KOPT-K1 (cell line): ENCODE results near the gene SEC14L3.

Experiments used
- H3K27ac ChIP-seq: fragments of 200-600 bp; sonication (generic); 2 replicates; pipeline ENCODE4 v1.5.1; 2016; ENCODE audit warnings: antibody characterized with exemption, mild to moderate bottlenecking, low read depth, low read length; ENCODE audit not compliant: poor library complexity, severe bottlenecking
- H3K36me3 ChIP-seq: fragments of 200-600 bp; sonication (generic); 2 replicates; pipeline ENCODE4 v1.5.1; 2017; ENCODE audit warnings: antibody characterized with exemption, mild to moderate bottlenecking, low read length, moderate library complexity; ENCODE audit not compliant: insufficient read depth
- H3K9me3 ChIP-seq: fragments of 200-600 bp; sonication (generic); 2 replicates; pipeline ENCODE4 v1.5.1; 2017; ENCODE audit warnings: antibody characterized with exemption, low read length, mild to moderate bottlenecking; ENCODE audit not compliant: insufficient read depth, poor library complexity, severe bottlenecking

SEC14L3 gene

DNA sequence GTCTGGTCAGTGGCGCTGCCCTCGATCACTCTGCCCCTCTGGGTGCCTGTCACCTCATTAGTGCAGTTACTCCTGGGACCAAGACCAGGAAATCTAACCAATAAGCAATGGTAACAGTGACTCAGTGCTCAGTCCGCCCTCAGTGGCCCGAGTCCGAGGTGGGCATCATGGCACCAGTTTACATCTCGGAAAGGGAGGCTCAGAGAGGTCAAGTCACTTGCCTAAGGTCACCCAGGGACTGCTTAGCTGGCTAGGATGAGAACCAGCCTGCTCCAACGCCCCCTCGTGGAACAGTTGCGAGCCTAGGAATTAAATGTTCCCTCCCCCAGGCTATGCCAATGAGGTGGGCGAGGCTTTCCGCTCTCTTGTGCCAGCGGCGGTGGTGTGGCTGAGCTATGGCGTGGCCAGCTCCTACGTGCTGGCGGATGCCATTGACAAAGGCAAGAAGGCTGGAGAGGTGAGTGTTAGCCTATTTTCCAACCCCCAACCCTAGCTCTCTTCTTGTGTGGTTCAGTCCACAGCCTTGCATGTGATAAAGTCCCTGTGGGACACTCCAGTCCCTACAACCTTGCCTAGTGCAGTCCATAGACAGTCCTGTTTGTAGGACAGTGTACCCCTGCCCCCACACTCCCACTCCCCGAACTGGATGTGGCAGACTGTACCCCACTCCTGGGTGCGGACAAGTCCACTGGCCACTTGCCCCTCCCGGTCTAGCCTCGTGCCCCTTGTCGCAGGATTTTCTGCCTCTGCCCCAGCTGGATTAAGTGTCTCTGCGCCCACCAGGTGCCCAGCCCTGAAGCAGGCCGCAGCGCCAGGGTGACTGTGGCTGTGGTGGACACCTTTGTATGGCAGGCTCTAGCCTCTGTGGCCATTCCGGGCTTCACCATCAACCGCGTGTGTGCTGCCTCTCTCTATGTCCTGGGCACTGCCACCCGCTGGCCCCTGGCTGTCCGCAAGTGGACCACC lies 45.1 kb downstream of the SEC14L3 start:
- H3K36me3 ChIP-seq = peaks cover 36% of the 10 kb centered on the region
- no peaks in the 10 kb centered on the region for H3K9me3 ChIP-seq
- peak overlapping the region; percentile 75 for H3K27ac ChIP-seq

DNA sequence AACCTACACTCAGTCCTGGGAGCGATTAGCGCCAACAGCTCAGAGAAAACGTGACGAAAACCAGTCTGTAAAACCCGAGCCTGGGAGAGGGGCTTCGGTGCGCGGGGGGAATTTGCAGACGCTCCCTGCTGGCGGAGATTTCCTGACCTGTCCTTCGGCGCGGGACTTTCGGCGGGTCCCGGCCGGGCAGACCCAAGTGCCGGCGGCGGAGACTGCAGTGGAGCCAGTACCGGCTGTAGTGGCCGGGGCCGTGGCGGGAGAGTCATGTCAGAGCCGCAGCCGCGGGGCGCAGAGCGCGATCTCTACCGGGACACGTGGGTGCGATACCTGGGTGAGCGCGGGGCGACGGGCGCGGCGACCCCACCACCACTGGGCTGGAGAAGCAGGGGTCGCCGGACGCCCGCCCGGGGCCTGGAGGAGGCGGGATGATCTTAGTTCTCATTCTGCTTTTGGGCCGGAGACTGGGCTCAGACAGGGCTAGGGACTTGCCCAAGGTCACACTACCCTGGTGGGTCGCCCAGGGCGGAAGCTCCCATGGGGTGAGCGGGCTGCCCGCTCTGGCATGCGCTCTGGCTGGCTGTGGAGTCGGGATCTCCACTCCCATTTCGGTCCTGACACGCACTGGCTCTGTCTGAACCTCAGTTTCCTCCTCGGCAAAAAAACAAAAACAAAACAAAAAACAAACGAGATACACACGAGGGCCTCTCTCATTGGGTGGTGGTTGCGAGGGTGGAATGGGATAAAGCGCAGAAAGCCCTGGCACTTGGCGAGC lies 46.0 kb downstream of the SEC14L3 start, which contains the start of gene MTFP1:
Gene MTFP1 (plus strand): TSS at position 153 of the 772 bp plus-strand sequence. CDS start 112 bp downstream, at position 265.
- H3K9me3 ChIP-seq = no peaks in the 10 kb centered on the region
- H3K36me3 ChIP-seq = peaks cover 45% of the 10 kb centered on the region
- H3K27ac ChIP-seq = peak within 1 kb of the TSS; percentile 93

DNA sequence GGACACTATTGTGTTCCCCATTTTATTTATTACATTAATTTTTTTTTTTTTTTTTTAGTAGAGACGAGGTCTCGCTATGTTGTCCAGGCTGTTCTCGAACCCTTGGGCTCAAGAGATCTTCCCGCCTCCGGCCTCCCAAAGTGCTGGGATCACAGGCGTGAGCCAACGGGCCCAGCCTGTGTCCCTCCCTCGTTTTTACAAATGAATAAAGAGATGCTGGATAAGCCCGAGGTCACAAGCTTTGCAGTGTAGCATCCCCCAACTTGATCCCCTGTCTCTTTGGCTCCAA lies 46.5 kb downstream of the SEC14L3 start:
- H3K36me3 ChIP-seq = peaks cover 50% of the 10 kb centered on the region
- H3K27ac ChIP-seq = peak overlapping the region; percentile 93
- H3K9me3 ChIP-seq = no peaks in the 10 kb centered on the region

DNA sequence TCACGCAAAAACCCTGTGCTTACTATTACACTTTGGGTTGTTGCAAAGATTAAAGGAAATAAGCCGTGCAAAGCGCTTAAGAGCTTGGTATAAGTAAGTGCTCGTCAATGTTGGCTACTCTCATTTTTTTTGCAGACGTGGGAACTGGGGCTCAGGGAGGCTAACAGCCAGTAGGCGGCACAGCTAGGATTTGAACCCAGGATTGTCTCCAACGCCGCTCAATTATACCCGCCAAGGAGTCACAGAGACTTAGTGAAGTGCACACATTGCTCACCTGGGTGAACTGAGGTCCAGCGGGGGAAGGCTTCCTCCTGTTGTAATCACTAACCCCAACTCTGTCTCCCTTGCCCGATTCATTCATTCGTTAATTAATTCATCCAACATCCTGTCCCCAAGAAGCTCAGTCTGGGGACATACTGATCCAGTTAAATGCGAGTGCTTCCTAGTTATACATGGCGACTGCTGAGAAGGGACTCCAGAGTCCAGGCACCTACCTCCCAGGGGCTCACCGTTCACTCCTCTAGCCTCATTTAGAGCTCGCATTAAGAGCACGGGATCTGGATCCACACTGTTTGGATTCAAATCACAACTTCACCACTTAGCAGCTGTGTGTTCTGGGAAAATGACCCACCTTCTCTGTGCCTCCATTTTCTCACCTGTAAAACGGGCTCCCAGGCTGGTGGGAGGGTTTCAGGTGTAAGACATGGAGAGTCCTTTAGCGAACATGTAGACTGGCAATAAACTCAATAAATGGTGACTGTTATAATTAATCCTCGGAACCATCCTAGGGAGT lies 47.1 kb downstream of the SEC14L3 start:
- peaks cover 55% of the 10 kb centered on the region for H3K36me3 ChIP-seq
- H3K9me3 ChIP-seq = no peaks in the 10 kb centered on the region
- H3K27ac ChIP-seq = peak overlapping the region; percentile 93

DNA sequence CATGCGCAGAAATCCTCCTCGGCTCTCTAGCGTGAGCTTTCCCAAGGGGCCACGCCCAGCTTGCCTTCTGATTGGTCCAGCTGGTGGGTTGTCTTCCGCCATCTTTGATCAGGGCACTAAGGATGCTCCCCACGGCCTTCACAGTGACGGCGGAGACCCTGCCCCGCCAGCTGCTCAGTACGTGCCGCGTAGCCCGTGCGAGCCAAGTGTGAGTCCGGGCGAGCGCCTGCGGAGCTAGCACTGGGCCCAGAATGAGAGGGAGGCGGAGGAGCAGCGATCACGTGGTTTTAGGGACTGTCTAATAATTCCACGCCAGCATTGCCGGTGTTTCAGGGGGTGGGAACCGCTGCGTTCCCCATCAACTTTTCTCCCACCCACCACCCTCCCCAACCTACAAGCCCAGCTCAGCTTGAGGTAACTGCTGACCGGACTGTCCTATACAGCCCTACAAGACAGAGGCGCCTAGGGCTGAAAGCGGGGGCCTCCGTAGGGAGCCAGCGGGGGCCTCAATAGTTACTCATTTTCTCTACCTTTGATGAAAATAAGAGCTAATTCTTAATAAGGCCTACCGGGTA lies 47.8 kb downstream of the SEC14L3 start:
- peak overlapping the region; percentile 93 for H3K27ac ChIP-seq
- no peaks in the 10 kb centered on the region for H3K9me3 ChIP-seq
- H3K36me3 ChIP-seq = peaks cover 49% of the 10 kb centered on the region

DNA sequence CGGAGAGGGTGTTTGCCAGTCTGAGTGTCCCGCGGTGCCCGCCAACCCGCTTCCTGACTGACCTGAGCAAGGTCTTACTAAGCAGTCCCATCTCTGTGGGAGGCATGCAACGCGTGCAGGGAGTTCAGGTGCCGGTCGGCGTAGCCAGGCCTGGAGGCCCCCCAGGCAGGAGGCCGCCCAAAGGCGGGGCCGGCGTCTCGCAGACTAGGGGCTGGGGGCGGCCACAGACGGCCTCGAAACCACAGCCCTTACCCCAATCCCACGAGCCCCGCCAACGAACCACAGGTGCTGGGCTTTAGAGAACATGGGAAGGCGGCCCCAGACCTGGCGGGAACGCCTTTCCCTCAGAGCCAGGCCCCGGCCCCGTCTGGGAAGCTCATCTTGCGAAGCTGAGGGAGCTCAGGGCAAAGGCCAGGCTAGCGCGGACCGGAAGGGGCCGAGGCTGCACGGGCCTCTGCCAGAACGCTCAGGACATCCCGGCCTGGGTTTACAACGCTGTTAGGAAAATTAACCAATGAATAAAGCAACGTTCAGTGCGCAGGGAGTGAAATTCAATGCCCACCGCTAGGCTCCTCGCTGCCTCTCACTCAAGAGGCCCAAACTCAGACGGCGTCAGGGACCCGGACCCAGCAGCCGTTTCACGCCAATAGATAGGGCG lies 48.4 kb downstream of the SEC14L3 start:
- peak overlapping the region; percentile 93 for H3K27ac ChIP-seq
- H3K36me3 ChIP-seq = peaks cover 49% of the 10 kb centered on the region
- H3K9me3 ChIP-seq = no peaks in the 10 kb centered on the region

DNA sequence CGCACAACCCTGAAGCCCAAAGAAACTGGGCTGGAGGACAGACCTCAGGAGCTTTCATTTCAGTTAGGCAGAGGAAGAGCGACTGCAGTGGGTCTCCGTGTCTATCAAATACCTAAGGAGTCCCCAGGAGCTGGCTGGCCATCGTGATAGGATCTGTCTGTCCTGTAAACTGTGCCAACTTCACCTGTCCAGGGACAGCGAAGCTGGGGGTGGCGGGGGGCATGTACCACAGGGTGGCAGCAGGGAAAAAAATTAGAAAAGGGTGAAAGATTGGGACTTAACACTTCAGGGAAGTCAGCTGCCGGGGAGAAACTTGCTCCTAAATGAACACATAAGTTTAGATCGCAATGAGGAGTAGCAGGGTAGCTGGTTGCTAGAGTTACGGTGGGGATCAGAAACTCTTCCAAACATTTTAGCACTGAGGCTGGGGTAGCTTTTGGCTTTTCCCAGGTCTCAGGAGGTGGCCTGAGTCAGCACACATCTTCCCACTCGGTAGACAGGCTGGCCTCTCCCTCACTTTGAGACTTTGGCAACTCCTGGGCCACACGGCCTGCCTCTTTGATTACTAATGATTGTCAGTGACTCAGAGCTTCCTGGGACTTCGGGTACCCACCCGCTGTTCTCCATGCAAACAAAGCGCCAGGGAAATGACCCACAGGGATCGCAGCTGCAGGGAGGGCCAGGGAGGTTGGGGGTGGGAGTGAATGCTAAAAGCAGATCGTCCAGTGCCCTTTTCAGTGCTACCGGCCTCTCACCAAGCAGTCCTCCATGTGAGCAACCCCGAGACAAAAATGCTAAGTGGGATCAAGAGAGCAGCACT lies 49.1 kb downstream of the SEC14L3 start:
- Histone ChIP-seq H3K36me3 (peaks cover 49% of the 10 kb centered on the region), H3K9me3 (no peaks in the 10 kb centered on the region), H3K27ac (peak overlapping the region; percentile 93)

DNA sequence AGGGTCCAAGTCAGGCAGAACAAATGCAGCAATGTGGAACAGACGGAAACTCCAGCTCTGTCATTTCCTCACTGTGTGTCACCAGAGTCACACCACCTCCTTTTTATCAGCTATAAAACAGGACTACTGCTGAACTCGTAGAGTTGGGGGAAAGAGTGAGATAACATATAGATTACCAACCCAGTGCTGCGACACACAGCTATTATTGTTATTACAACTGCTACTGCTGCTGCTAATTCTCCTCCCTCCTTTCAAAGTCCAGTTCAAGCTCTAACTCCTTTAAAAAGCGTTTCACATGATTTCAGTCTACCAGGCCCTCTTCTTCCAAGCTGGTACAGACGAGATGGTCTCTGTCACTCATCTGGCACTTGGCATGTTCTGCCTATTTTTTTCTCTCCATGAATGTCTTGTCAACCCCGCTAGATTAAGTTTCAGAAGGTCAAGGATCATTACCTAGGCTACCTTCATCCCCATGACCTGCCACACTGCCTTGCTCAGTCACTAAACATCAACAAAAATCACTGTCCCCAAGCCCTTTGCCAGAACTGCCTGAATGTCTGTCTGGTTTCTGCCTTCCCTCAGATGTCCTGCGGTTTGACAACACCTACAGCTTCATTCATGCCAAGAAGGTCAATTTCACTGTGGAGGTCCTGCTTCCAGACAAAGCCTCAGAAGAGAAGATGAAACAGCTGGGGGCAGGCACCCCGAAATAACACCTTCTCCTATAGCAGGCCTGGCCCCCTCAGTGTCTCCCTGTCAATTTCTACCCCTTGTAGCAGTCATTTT lies 49.9 kb downstream of the SEC14L3 start:
- Histone ChIP-seq H3K36me3 (peaks cover 49% of the 10 kb centered on the region), H3K27ac (no peak overlapping the region), H3K9me3 (no peaks in the 10 kb centered on the region)

DNA sequence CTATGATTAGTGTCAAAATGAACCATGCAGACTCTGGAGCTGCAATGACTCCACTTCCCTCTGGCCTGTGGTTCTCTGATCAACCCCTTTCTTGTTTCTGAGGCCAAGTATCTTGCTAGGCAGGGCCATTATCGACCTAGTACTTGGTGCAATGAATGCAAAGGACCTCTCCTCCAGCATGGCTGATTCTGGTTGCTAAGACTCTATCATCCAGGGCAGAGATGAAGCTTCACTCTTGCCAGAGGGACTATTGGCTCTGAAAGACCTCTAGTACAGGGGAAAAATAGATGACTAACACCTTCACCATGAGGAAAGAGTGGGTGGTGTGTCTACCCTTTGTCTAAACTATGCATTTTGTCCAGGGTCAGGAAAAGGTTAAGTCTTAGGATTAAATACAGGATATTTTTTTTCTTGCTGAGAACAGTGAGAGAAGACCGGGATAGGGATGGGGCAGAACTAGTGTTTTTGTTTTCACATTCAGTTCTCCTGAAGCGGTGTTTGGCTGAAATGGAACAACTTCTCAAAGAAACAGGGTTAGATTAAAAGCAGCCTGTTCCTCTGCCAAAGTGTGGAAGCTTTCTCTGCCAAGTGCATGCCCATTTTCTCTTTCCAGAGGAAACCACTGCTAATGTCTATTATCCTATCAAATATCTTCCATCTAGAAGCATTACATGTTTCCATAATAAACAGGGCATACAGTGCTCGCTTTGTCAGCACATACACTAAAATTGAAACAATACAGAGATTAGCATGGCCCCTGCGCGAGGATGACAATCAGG lies 51.3 kb downstream of the SEC14L3 start:
- Histone ChIP-seq H3K9me3 (no peaks in the 10 kb centered on the region), H3K27ac (no peak overlapping the region), H3K36me3 (peaks cover 61% of the 10 kb centered on the region)

DNA sequence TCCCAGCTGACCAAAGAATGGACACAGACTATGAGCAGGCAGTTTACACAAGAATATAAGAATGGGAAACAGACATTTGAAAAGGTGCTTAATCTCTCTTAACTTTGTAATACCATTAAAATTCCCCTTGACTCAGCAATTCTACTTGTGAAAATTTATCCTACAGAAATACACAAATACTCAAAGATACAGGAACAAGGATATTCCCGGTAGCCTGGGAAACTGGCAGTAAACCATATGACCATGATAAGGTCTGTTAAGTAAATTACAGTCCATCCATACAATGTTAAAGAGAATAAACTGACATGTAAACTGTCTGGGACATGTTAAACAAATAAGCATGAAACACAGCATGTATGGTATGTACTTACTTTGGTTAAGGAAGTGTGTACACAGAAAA lies 55.0 kb downstream of the SEC14L3 start:
- no peak overlapping the region for H3K27ac ChIP-seq
- H3K36me3 ChIP-seq = peaks cover 93% of the 10 kb centered on the region

DNA sequence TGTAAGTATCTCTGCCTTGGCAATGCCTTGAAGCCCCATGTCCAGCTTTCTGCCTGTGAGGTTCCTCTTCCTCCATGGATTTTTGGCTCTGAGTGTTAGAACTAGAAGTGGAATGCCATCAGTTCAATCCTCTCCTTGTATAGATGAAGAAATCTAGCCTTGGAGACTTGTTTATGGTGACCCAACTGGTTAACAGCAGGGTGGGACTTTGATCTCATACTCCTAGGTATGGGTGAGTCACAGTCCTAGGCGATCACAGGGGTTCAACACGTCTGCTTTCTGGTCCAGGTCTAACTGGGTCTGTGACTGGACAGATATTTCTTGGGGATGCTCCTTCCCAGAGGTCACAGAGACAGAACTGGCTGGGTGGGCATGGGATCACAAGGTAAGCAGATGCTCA lies 55.4 kb downstream of the SEC14L3 start:
- Histone ChIP-seq H3K9me3 (no peaks in the 10 kb centered on the region), H3K27ac (no peak overlapping the region), H3K36me3 (peaks cover 94% of the 10 kb centered on the region)

More for the DNA sequence above, 55.0 kb downstream of the SEC14L3 start:
- no peaks in the 10 kb centered on the region for H3K9me3 ChIP-seq

DNA sequence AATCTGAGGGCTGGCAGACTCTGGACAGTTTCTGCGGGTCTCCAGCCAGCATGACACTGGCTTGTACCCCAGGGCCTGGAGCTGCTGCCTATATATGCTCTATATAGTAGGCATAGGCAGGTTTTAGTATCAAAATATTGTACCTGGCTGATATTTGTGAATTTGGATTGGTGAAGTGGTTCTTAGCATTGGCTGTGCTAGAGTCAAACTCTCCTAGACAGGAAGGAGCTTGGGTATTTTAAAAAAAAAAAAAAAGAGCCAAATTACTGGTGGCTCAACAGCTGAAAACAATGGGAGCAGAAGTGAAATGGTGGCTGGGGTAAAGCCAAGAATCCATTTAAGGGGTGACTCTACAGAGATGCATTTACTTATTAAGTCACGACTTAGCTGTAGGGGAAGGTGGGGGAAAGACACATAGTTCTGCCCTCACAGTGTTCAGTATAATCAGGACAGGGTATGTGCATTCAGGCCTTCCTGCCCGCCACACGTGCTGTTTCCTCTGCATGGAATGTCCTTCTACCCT lies 57.2 kb downstream of the SEC14L3 start:
- peaks cover 94% of the 10 kb centered on the region for H3K36me3 ChIP-seq

More for the DNA sequence above, 57.2 kb downstream of the SEC14L3 start:
- Histone ChIP-seq H3K27ac (no peak overlapping the region), H3K9me3 (no peaks in the 10 kb centered on the region)
